ENCODE data around the gene MYOZ2. TPM values are rescaled to one million over a fixed set of nuclear protein-coding genes. Genes with fewer than 3 reads are reported as not detected.

Gene MYOZ2
- total and polyA plus RNA-seq, 2 of the 4 experiments (the other 2 are of a cell fraction) = 0.17 to 0.18 TPM

DNA sequence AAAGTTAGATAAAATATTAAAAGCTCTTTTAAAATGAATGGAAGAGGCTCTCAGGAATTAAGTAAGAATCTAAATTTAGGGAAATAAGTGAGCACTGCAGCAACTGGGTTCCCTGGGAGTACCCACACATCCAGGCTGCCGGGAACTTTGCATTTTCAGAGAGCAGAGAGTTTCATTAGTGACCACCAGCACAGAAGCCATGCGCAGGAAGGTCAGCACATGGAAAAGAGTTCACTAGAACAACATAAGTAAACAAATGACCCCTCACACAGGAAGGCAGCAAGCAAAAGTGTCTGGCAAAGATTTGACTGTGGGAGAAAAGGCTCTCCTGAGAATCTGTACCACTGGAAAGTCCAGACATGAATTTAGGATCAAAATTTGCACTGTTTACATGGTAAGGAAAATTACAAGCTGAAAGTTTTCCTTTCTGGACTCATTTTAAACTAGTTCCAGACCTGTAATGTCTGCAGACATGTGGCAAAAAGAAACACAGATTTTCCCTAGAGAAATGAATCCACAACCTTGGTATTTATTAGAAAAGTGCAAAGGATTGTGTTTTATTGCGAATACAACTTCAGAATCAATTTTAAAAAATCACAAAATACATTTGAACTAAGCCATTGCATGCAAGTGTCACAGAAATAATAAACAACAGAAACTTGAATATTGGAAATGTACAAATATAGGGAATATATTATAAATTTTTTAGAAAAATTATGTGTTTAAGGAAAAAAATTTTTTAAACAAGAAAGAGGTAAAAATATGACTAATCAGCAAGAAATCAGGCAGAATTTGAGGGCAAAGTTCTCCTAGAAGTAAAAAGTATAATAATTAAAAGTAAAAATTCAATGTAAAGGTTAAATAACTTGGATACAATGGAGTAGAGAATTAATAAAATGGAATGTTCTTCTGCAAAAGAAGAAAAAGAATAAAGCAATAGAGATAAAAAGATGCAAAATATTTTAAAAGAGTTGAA, 18.4 kb upstream of the MYOZ2 start:
- Histone ChIP-seq H3K4ac (ENCODE audit: low read depth, low read length) (peak overlapping the region; percentile 20; the same call in 1 of the 2 replicates), H3K9ac (ENCODE audit: low read depth, low read length) (no peak overlapping the region), H3K4me1 (ENCODE audit: control insufficient read depth, insufficient read depth, low read length) (peaks cover 7% of the 10 kb centered on the region), H3K27ac (ENCODE audit: insufficient read depth, low read length) (peak overlapping the region; percentile 25; the same call in 1 of the 2 replicates), H2AK5ac (ENCODE audit: low read depth, low read length) (0 out of 2 replicates have a peak overlapping the region, but pooled peaks have one; percentile 23), H4K8ac (ENCODE audit: low read depth in 2 of 2, low read length in 2 of 2) (peak overlapping the region; percentile 10 to 75; a peak in 2 of 4 replicates), H3K14ac (replicated peaks; ENCODE audit: low read depth, low read length) (peak overlapping the region; percentile 90), H3K79me1 (ENCODE audit: low read depth in 1 of 2, low read length in 2 of 2) (no peaks in the 10 kb centered on the region), H3K27me3 (ENCODE audit: control insufficient read depth, insufficient read depth, low read length) (no peaks in the 10 kb centered on the region), H4K20me1 (ENCODE audit: insufficient read depth, low read length) (no peaks in the 10 kb centered on the region), H2AFZ (replicated peaks; ENCODE audit: low read length, poor library complexity) (peak overlapping the region; percentile 81), H3K36me3 (ENCODE audit: control insufficient read depth, insufficient read depth, low read length) (no peaks in the 10 kb centered on the region), H3K9me3 (ENCODE audit: control insufficient read depth, insufficient read depth, low read length) (no peaks in the 10 kb centered on the region), H2BK15ac (ENCODE audit: low read depth, low read length) (peak overlapping the region; percentile 23; the same call in 1 of the 3 replicates), H2BK5ac (ENCODE audit: low read depth, low read length, poor library complexity, severe bottlenecking) (no peak overlapping the region), H4K5ac (ENCODE audit: low read depth, low read length) (peak overlapping the region; percentile 77; the same call in 1 of the 2 replicates), H3K56ac (ENCODE audit: extremely low read depth, insufficient read depth, low read length) (no peak overlapping the region), H2AK9ac (replicated peaks; ENCODE audit: low read depth, low read length, poor library complexity) (no peak overlapping the region), H3K4me3 (ENCODE audit: insufficient read depth, low read depth, low read length) (no peak overlapping the region), H4K91ac (ENCODE audit: insufficient read depth, low read depth, low read length) (no peak overlapping the region), H3K9me1 (ENCODE audit: insufficient read depth, low read length) (no peaks in the 10 kb centered on the region; the same call in 1 of the 2 replicates), H2BK20ac (ENCODE audit: low read depth, low read length) (peak overlapping the region; percentile 51; the same call in 1 of the 2 replicates), H3K23ac (ENCODE audit: low read depth, low read length) (peak overlapping the region; percentile 16; the same call in 1 of the 2 replicates), H3K4me2 (ENCODE audit: low read depth, low read length) (peak overlapping the region; percentile 64; the same call in 1 of the 2 replicates), H2BK120ac (ENCODE audit: low read depth, low read length) (peak overlapping the region; percentile 78), H3K18ac (ENCODE audit: low read depth, low read length) (peak overlapping the region; percentile 94; the same call in 1 of the 2 replicates)
- peak; percentile 31; the same call in 1 of the 2 replicates for TF ChIP-seq MAFK (IDR thresholded peaks at IDR 0.05; ENCODE audit: low read depth, low read length)
- TF ChIP-seq, protein P1, sequence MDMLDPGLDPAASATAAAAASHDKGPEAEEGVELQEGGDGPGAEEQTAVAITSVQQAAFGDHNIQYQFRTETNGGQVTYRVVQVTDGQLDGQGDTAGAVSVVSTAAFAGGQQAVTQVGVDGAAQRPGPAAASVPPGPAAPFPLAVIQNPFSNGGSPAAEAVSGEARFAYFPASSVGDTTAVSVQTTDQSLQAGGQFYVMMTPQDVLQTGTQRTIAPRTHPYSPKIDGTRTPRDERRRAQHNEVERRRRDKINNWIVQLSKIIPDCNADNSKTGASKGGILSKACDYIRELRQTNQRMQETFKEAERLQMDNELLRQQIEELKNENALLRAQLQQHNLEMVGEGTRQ (IDR thresholded peaks at IDR 0.05; ENCODE audit: low read depth, low read length) = no peak
- TF ChIP-seq RCOR1 (IDR thresholded peaks at IDR 0.05; ENCODE audit: insufficient replicate concordance, low read length) = no peak
- no TSS peak for BruUV-seq (replicated peaks)
- POLR2A ChIA-PET (ENCODE audit: unreplicated experiment) = no interaction called here
- intact Hi-C loops (cut with micrococcal nuclease) (no loop called here), dilution Hi-C loops (cut with HindIII; ENCODE audit: low sequenced_read_pairs, unreplicated experiment) (no loop called here), in situ Hi-C loops (cut with MboI; ENCODE audit: low sequenced_read_pairs) (no loop called here)
- CTCF ChIA-PET = no interaction called here
- ATAC-seq (ENCODE audit: low read depth) (peak; percentile 27; the same call in 1 of the 2 replicates), DNase-seq (no peak)
- 40% methylated on average over 1 of the region's 3 CpGs; no CpG with 5 or more reads in 1 of the 2 experiments for WGBS, 2 experiments (ENCODE audit: extremely low coverage in 2 of 2, insufficient read length in 1 of 2)
